ENCODE results near the gene NRXN3.

The NRXN3 gene

DNA sequence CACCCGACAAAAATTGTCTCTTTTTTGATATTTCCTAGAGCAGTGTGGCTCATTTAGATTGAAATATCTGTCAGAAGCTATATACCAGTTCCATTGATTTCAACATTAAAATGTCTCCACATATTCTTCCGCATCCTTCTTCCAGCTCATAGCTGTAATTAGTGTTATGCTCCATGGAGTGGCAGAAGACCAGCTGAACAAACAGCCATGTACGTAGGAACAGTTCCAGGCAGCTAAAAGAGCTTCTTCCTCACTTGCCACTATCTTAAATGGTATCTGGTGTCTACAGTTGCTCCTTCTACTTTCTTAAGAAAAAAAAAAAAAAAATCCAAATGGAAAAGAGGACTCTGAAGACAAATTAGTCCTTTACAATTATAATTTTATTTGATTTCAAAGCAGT, 1193.1 kb downstream of the NRXN3 start:
- no peak for DNase-seq (ENCODE audit: low read depth)

DNA sequence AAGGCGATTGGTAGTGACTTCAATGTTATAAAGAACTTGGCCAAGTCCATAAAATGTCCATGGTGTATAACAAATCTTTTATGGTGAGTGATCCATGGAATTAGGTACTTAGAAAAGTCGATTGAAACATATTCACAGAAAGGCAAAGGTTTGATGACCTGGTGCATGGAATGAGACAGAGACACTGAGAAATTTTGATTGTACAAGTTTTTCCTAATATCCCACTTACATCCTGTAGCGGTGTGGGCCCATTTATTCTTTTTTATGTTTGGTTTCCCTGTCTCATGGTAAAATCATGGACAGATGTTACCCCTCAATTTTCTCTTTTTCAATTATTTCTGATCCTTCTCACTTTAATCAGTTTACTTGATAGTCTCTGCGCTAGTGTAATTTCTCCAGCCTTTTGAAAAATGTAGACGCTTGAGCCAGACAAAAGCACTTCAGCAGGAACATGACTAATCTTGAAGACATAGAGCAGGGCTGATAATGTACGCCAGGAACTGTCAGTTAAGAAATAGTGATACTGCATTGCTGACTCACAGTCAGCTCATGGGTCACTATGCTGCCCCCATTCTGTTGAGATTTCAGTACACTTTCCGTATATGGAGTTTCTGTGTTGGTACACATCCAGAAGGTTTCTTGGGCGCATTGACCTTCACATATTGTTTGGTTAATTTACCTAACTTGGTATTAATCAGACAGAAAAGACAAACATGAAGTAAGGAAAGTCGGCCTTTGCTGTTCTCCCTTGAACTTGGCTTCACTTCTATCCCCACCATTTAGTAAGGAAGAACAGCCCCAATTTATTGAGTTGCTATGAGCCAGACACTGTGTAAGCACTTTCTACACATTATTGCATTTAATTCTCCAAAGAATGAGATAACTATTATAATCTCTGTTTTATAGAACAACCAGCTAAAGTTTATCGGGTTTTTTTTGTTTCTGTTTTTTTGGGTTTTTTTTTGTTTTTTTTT, 1199.5 kb downstream of the NRXN3 start:
- DNase-seq (ENCODE audit: low read depth), result no peak

DNA sequence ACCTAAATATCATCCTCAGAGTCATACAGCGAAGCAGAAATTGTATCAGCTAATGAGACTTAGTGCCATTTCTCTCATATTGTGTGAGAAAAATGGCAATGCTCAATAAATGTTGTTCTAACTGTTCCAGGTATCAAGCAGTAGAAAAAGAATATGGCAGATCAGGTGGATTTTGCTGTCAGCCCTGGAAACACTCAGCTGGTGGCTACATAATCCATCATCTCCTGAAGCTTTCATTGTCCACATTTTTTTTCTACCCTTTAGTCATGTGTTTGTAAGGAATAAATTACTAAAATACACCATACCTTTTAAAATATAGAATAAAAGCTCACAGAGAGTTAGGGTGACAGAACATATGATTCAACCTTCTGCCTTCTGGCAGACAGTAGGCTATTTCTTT, 1200.8 kb downstream of the NRXN3 start:
- no peak for DNase-seq (ENCODE audit: low read depth)

DNA sequence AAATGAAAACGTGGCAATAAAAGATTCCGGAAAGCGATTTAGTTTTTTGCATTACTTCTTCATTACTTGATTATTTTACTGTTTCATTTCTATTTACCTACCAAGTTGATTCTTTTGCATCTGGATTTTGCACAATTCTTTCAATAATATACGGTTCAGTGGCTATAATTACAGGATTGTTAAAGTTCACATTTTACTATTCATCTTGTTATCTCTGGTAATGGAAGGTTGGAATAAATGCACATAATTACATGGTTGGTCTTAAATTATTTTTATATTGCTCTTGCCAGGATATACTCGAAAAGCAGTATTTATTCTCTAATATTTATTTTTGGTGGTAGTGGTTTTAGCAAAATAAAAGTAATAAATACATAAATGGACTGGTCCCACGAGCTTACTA, 1203.3 kb downstream of the NRXN3 start:
- no peak for DNase-seq (ENCODE audit: low read depth)

DNA sequence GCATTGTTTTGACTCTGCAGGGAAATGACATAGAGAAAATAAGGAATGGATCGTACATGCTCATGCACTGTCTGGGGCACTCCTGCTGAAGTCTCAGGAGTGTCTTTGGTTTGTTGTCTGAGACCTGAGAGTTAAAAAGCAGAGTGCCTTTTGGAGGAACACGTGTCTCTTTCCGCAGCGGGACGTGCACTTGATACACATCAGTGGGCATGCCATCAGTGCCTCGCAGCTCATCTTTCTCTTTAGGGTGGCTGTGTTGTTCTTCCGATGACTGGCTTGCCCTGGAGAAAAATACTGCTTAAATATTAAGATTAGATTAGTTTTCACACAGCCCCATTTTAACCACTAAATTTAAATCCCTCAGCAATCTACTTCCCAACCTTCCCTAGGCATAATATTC, 1205.2 kb downstream of the NRXN3 start:
- DNase-seq (ENCODE audit: low read depth), result no peak

DNA sequence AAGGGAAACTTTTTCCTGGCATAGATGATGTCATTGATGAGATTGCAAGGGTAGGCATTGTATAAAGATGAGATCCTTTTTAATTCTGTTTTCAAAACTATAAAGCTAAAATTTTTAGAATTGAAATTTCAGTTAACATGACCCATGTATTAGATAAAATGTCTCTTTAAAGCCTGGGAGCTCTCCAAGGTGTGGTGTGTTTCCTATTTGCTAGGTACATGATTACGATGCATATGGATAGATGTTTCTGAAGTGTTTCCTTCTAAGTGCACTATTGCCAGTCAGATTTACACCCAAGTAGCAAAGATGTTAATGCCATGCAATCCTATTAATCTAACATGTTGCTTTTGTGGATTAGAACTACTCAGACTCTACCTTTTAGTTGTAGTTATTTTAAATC, 1206.4 kb downstream of the NRXN3 start:
- no peak for DNase-seq (ENCODE audit: low read depth)

DNA sequence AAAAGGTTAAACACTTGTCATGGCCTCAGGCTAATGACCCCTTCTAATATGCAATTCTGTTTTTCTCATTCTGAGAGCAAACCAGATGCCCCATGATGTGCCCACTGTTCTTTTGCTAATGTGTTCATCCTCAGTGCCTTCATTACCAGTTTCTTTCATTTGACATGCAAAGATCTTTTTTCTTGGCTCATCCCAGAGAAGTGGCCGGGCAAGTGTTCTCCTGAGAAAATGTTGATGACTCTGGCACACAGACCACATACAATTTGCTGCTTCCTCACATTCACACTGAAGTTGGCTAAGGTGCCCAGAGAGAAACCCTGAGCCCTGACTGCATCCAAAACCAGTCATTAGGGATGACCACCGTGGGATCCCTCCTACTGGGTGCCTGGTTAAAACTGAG, 1207.8 kb downstream of the NRXN3 start:
- no peak for DNase-seq (ENCODE audit: low read depth)

DNA sequence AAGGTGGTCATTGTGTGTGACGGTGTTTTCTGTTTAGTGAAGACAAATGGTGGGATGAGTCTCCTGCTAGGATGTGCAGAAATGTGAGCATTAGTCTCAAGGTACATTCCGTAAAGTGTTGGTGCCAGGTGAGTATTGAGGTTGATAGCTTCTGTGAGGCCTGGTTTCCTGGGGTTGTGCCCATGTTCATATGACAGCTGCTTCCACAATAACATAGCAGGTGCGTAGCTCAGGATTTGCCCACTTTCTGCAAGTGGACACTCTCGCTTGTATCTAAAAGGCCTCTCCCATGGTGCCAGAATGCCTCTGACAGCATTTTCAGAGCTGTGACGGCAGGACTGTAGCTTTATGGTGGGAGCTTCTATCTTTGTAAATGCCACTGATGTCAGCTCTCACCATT, 1209.1 kb downstream of the NRXN3 start:
- no peak for DNase-seq (ENCODE audit: low read depth)

DNA sequence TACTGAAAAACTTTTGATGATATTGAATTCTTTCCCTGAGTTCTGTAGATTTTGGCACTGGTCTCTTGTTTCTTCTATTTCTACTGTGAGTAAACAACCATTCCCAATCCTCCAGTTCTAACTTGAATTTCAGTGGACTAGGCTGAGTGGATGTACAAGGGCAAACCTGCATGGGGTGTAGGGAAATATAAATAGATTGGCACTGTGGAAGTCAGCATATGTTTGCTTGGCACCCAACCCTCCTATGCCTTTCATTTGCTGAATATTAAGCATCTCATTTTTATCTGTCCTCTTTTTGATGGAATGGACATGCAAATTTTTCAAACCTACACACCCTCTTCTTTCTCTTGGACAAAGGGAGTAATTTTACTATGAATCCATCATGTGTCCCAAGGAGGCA, 1212.9 kb downstream of the NRXN3 start:
- no peak for DNase-seq (ENCODE audit: low read depth)

DNA sequence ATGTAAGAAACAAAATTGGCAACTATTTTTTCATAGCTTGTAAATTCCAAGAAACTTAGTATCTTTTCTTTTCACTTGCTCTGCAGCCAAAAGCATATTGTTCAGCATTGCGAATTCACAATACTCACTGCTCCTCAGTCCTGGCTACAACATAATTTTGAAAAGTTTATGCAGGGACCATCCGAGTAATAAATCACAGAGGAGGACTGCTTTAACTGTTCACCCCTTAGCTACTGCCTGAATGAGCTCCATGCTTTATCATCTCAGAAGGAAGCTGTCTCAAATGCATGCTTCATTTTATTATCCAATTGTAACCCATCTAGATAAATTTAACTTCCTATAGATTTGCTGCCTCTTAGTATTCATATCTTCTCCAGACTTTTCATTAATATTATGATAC, 1213.3 kb downstream of the NRXN3 start:
- no peak for DNase-seq (ENCODE audit: low read depth)

DNA sequence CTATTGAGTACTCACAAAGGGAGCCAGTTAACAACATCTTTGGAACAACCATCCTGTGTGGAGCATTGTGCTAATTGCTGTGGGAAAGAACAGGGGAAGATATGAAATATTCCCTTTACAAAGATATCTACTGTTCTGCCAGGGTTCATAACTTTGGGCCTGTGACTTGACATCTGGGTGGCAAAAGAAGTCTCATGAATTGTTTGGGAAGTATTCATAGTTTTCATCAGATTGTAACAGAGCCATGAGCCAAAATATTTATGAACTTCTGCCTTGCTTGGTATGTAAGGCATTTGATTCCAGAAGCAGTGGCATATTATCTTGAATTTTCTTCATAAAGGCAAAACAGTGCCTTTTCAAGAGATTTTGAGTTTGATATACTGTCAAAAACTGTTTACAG, 1224.9 kb downstream of the NRXN3 start:
- no peak for DNase-seq (ENCODE audit: low read depth)

DNA sequence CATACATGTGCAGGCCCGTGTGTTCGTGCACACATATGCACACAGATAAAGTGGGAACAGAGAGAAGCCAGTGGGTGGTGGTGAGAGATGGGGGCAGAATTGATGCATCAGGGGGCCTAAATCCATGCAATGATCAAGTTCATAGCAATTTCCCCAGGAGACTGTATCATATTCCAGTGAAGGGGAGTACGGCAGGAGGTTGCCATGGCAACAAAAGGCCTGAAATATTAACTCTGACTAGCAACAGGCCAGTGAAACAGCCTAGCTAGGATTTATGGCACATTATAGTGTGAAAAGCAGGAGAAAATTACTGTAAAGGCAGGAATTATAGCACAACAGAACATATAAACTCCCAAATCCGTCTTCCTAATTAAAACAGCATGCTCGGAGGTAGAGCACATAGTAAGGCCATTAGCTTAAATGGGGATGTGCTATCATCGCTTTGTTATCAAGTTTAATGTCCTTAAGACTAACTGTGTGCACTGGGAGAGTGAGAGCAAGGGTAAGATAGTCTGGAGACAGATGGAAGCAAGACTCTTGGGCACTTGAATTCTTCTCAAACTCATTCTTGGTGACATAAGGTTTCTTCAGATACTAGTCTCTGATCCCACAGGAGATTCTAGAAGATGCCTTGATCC, 1234.8 kb downstream of the NRXN3 start:
- DNase-seq (ENCODE audit: low read depth), result no peak

DNA sequence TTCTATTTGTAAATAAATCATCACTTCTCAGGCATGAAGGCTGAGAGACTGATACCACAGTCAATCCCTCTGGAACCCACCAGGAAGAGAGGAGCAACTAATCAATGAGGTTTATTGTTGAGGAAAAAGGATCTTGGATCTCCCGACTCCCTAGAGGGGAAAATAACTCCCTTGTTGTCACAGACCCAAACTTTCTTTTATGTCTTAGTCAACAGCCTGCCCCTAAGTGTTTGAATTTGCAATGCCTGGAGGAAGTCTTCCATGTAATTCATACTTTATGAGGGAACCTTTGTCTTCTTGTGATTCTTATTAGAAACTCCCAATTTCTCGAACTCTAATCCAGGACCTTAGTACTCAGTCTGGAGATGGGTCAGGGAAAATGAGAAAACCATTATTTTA, 1235.3 kb downstream of the NRXN3 start:
- DNase-seq (ENCODE audit: low read depth), result no peak

DNA sequence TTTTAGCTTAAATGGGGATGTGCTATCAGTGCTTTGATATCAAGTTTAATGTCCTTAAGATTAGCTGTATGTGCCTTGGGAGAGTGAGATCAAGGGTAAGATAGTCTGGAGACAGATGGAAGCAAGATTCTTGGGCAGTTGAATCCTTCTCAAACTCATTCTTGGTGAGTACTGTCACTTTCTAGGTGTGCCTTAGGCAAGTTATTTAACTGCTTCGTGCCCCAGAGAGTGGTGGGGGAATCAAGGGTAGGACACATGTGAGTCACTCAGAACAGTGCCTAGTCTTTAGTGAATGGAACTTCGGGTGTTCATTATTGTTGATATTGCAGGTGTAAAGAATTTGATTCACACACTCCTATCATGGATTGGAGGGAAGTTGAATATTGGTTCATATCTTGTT, 1237.4 kb downstream of the NRXN3 start:
- DNase-seq (ENCODE audit: low read depth), result no peak

DNA sequence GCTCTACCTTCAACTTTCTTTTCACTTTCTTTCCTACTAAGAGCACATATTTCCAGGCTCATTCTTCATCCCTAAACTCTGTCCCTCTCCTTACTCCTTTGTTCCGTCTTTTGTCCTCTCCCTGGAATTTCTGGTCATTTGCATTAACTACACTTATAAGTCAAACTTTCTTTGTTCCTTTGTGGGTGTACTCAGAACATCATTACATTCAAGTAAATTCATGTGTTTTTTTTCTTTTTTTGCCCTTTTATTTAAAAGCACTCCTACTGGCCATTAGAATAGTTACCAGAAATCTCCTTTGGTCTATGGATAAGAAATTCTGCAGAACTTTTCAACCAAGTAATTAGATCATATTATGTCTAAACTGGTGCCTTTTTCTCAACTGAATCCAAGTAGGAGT, 1238.5 kb downstream of the NRXN3 start:
- no peak for DNase-seq (ENCODE audit: low read depth)

DNA sequence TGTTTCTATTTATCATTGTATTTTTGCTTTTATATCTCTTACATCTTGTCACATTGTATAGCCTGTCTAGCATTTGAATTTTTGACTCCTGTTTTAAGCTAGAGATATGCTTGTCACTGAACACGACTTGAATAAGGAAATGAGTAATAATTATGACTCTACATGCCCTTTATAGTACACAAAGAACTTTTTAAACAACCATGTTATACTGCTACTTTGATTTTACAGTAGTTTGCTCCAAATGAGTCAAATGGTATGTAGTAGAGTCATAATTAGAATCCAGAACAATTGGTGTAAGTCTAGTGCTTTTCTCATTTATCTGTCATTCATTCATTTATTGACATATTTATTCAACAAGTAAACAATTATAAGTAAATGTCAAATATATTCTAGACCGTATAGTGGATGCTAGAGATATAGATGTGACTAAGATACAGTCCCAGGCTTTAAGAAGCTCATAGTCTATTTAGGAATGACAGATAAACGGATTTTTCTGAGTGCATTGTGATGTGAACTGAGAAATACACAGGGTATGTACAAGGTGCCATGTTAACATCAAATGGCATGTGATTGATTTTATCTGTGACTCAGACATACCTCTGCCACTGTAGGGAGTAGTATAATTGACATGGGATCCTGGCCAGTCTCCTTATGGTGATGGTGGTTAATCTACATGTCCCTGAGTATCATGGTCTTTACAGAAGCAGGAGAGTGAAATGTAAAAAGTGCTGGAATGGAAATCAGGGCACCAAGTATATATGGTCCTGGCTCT, 1241.4 kb downstream of the NRXN3 start:
- DNase-seq (ENCODE audit: low read depth), result no peak

DNA sequence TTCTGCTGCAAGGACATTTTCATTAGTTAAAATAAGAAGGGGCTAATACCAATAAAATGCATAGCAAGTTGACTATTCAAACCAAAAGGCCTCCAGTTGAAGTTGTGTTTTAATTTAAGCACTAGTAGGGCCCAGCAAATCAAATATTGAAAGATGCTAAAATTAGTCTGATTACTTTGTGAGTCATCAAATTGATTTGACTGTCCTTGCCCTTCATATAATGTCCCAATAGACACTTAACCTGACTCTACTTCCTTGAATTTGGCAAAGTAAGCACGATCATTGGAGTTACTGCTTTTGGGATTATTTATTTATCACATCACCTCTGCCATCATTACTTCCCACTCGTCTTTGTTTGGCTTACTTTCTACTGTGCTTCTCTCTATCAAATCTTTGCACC, 1242.6 kb downstream of the NRXN3 start:
- no peak for DNase-seq (ENCODE audit: low read depth)

DNA sequence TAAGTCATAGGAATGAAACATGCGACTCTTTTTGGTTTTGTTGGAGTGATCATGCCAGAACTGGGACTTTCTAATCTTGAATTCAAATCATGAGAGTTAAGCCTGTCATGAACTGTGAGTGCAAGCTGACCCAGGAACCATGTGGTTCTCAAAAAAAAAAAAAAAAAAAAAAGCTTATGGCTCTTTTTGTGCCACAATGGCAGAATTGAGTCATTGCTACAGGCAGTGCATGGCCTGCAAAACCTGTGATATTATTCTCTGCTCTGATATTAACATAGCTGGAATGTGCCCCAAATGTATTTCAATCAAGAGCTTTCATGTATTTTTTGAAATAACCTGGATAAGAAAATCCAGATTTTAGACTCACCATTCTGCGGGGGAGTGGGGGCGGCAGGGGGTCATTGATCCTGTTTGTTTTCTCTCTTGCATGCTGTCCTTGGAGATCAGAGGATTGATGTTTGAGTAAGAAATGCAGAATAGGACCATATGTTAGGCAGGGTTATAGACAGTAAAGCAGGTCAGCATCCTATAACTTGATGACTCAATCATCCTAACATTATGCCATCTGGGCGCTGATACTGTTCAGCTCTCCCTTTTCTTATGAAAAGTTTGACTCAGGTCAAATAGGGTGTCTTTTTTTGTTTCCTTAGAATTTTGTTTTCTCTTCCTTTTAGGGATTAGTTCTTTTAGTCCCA, 1243.7 kb downstream of the NRXN3 start:
- no peak for DNase-seq (ENCODE audit: low read depth)

DNA sequence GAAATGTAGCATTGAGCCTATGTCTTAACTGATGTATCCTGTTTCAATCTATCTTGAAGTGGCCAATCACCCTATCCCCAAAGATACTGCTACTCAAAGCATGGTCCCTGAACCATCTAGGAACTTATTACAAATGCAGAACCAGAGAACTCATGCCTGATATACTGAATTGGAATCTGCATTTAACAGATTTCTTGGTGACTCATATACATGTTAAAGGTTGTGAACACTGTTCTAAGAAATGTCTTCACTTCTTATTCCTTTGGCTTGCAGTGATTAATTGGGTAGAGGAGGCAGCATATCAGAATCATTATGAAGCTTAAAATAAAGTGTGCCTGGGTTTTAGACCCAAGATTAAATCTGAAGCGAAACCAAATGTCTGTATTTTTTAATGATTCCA, 1245.6 kb downstream of the NRXN3 start:
- no peak for DNase-seq (ENCODE audit: low read depth)

DNA sequence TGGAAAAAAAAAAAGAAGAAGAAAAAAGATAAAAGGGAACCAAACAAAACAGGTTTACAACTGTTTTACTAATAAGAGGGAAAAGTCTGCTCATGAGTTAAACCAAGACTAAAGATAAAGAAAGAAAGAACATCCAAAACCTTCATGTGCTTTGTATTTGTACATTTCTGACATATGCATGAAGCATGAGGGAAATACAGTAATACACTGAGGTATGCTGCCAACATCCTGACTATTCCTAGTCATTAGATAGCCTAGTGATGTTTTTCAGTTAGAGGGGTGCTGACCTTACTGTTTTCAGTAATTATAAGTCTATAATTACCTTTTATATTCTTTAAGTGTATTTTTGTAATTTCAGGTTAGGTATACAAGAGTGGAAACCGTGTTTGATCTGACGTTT, 1247.8 kb downstream of the NRXN3 start:
- DNase-seq (ENCODE audit: low read depth), result no peak

DNA sequence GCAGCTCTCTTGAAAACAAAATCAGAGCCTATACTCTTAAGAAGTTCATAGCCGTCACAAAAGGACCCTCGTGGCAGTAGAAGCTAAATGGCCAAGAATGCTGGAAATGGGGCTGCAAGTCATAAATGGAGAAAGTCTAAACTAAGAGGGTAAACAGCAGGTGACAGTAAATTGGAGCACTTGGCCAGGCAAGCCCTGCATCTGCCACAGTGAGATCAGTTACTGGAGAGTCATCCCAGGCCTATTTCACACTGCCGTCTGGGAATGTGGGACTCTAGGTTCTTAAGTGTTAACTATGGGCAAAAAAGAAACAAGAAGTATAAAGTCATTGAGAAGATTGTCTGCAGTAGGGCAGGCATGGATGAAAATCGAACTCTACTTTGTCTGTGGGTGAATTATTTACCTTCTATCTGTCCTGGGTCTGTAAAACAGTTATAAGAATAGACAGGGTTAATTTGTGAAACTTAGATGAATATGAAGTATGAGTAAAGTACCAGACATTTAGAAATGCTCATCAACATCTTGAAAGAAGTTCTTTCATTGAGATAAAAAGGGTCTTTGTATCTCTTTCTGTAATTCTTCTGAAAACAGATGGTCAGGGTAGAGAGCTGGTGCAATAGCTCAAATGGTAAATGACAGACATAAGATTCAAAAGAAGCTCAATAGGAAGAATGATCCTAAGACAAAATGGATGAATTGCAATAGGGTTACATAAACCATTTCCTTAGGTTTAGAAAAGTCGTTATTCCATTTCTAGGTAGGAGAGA, 1248.7 kb downstream of the NRXN3 start:
- DNase-seq (ENCODE audit: low read depth), result no peak

Data from activated gamma-delta T cell treated with anti-CD3 and anti-CD28 coated beads, Interleukin-2, amount 50 U/mL, for 16 hours (primary cell).